AML-193 (cell line): ENCODE results near the gene SORCS2.
"Not testable (repeated sequence)": the region's sequence is repeated elsewhere in the genome, so short reads cannot be mapped to it uniquely, and the experiment has no call there.

ENCODE experiments used
- DNase-seq, 2 experiments: peaks; one replicate each; lab custom pipeline; 2025; lab: John Stamatoyannopoulos, UW

Gene SORCS2

GRCh38 chr4:7160439-7160838 is 31.9 kb upstream of the SORCS2 start:
- DNase-seq = no peak

- DNase-seq = no peak
Measured at GRCh38 chr4:7160951-7161440, 31.3 kb upstream of the SORCS2 start.

GRCh38 chr4:7161721-7162214 is 30.6 kb upstream of the SORCS2 start:
- DNase-seq = no peak

GRCh38 chr4:7165056-7165873 is 27.1 kb upstream of the SORCS2 start:
- not testable (repeated sequence) for DNase-seq

GRCh38 chr4:7165874-7166201 is 26.5 kb upstream of the SORCS2 start:
- no peak for DNase-seq

- DNase-seq = no peak
Measured at GRCh38 chr4:7166237-7166636, 26.1 kb upstream of the SORCS2 start.

- DNase-seq = no peak
Measured at GRCh38 chr4:7166981-7167700, 25.2 kb upstream of the SORCS2 start.

- DNase-seq = no peak
Measured at GRCh38 chr4:7167706-7168105, 24.6 kb upstream of the SORCS2 start.

- no peak for DNase-seq
Measured at GRCh38 chr4:7168106-7168505, 24.2 kb upstream of the SORCS2 start.

GRCh38 chr4:7169134-7169533 is 23.2 kb upstream of the SORCS2 start:
- DNase-seq = no peak

- no peak for DNase-seq
Measured at GRCh38 chr4:7170012-7170411, 22.3 kb upstream of the SORCS2 start.

- no peak for DNase-seq
Measured at GRCh38 chr4:7171191-7171900, 21.0 kb upstream of the SORCS2 start.

GRCh38 chr4:7172508-7172907 is 19.8 kb upstream of the SORCS2 start:
- DNase-seq = no peak

GRCh38 chr4:7172946-7173345 is 19.4 kb upstream of the SORCS2 start:
- no peak for DNase-seq

- no peak for DNase-seq
Measured at GRCh38 chr4:7173841-7174449, 18.4 kb upstream of the SORCS2 start.

GRCh38 chr4:7179158-7179557 is 13.2 kb upstream of the SORCS2 start:
- DNase-seq = no peak

GRCh38 chr4:7180938-7181337 is 11.4 kb upstream of the SORCS2 start:
- DNase-seq = no peak

- no peak for DNase-seq
Measured at GRCh38 chr4:7182616-7183015, 9.7 kb upstream of the SORCS2 start.

- no peak for DNase-seq
Measured at GRCh38 chr4:7183161-7183560, 9.2 kb upstream of the SORCS2 start.

GRCh38 chr4:7183780-7184460 is 8.4 kb upstream of the SORCS2 start:
- no peak for DNase-seq

- DNase-seq = no peak
Measured at GRCh38 chr4:7185487-7186030, 6.8 kb upstream of the SORCS2 start.
